HL-60/S4 (cell line): ENCODE data around the gene CASTOR2.
"Not testable (repeated sequence)": the region's sequence is repeated elsewhere in the genome, so short reads cannot be mapped to it uniquely, and the experiment has no call there.

ENCODE experiments used
- in situ Hi-C: fragments of 300-500 bp; cut with MboI; formaldehyde crosslinking; loops from 2 replicates; pipeline ENCODE4 v1.14.3; 2022; ENCODE audit warnings: low sequenced_read_pairs

Gene CASTOR2

DNA sequence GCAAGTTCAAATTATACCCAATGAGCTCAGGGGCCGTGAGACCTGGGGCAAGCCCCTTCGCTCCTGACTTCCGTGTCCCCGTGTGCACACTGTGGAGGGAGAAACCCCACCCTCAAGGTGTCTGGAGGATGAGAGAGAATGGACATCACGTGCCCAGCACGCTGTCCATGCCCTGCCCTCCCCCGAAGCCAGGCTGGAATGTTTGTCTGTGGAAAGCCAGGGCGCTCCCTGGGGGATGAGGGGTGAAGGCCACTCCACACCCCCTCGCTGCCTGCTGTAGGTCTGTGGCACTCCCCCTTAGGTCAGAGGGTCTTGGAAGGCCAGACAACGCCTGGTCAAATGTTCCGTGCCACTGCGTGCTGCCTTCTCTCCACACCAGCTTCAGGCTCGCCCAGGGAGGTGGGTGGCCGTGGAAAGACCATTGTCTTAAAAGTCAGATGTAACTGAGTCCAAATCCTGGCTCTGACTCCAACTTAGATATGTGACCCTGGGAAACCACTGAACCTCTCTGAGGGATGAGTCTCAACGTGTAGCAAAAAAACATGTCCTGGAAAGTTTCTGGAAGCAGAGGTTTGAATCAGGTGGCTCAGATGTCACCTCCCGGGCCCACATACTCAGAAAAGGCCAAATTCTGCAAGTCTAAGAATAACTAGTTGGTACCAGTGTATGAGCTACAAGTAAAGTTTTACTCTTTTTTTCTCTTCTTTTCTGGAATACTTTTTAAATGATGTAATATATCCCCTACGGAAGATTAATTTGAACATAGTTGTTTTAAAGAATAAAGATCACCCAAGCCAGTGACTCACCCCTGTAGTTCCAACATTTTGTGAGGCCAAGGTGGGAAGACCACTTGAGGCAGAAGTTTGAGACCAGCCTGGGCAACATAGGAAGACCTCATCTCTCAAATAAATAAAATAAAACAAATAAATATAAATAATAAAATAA, 84.2 kb downstream of the CASTOR2 start:
- in situ Hi-C loops, result loop anchor here (25.0 kb wide), 1 partner anchor 636 kb away; no protein-coding TSS in a partner anchor

DNA sequence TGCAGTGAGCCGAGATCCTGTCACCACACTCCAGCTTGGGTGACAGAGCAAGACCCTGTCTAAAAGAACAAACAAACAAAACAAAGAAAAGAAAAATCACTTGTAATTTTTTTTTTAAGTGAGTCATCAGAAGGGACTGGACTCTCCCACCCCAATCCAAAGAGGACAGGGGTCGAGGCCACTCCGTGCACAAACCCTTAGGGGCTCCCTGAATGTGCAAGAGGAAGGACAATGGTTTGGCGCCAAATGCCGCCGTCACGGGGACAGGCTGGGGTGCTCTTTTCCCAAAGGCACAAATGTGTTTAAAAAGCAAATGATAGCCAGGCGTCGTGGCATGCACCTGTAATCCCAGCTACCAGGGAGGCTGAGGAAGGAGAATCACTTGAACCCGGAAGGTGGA, 85.3 kb downstream of the CASTOR2 start:
- in situ Hi-C loops, result loop anchor here (25.0 kb wide), 1 partner anchor 638 kb away; no protein-coding TSS in a partner anchor

DNA sequence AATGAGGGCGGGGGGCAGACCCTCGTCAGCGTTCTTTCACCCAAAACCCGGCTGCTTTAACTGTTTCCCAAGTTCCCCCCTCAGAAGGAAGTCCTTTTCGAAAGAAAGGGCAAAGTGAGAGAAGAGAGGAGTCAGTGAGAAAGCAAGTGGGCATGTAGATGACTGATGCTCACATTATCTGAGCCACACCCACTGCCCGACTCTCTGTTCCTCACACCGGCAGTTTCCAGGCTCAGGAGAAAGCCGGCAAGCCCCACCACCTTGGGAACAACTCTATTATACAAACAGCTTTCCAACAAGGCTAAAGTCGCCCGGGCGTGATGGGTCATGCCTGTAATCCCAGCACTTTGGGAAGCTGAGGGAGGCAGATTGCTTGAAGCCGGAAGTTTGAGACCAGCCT, 86.0 kb downstream of the CASTOR2 start:
- in situ Hi-C loops, result no loop called here

DNA sequence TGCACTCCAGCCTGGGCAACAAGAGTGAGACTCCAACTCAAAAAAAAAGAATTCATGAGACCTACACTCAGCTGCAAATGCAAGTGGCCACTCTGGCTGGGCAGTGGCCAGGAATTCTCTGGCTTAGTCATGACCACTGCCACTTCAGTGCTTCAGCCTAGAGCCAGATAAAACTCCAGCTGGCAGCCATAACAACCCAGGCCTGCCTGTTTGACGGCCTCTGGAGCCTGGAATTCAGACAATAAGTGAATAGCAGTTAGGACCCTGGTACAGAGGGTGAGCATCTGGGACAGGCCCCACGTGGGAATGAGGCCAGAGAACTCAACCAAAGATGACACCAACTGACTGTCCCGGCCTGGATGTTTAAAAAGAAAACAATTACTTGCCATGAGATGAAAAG, 90.2 kb downstream of the CASTOR2 start:
- in situ Hi-C loops, result no loop called here

DNA sequence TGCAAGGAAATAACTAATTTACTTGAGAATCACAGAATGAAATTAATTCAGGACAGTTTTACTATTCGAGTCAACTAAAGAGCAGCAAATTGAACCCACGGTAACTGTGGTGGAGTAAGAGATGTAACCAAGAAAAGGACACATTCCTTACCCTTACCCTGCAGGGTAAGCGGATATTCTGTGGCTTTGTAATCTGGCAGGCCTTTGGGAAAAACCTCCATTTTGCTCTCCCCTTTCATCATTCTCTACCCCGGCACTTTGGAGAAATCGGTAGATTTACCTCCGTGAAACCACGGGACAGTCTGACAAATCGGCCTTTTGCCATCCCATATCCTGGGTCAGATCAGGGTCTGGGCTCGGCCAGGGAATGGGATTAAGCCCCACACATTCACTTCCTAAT, 90.7 kb downstream of the CASTOR2 start:
- in situ Hi-C loops, result no loop called here

DNA sequence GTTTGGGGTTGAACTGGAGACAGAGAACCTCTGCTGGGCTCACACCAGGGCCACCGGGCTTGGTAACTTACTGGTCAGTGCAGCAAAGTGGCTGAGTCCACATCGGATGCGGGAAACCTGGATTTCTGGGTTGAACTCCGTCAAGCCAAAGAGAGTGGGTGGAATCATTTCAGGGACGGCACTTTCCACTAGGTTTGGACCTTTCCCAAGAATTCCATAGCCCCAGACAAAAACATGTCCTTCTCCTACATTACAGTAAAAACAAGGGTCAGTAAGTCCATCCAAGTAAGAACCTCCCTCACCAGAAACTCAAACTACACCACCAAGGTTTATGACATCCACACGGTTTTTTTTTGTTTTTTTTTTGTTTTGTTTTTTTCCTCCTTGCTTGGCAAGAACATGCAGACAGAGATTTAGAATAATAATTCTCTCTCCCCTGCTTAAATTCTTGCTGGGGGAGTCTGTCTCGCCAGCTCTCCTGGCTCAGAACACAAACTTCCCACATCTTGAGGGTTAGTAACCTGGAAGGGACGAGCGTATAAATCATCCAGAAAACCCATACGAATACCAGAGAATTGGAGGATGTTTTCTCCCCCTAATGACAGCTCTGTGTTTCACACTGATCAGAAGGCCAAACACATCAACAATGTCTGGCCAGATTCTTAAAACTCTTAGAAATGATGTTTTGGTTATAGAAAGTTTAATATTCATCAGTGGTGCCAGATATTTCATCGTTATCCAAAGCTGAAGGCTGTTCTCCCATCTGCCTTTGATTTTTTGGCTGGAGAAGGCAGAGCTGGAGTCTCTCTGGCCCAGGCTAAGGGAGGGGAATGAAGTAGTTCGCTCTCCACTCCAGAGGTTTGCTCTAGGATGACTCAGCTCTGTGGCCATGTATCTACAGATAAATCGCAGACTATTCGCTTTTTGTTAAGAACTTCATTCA, 91.6 kb downstream of the CASTOR2 start:
- in situ Hi-C loops, result no loop called here

DNA sequence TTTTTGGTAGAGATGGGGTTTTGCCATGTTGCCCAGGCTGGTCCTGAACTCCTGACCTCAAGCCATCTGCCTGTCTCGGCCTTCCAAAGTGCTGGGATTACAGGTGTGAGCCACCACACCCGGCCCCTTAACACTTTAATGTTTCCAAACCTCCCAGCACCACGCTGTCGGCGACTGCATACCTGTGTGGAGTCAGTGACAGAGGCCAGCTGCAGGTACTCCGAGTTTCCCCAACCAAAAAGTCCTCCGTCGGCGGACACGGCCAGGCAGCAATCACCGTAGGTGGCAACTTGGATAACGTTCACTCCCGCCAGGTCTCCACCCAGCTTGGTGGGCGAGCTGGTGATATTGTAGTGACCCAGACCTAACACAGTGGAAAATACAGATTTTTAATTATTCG, 93.9 kb downstream of the CASTOR2 start:
- in situ Hi-C loops, result no loop called here

DNA sequence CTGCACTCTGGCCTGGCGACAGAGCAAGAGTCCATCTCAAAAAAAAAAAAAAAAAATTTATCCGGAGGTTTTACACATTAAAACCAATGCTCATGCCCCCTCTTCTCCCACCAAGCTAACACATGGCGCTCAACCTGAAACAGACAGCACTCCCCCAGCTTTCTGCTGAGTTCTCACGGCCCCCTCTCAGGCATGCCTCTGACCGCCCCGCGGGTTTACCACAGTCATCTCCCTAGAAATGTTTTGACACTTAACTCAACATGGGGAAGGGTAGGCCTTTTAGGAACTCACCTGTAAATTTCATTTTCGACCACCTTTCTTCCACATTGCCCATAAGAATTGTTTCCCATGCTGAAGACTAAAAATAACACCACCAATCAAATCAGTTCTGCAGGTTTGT, 99.8 kb downstream of the CASTOR2 start:
- in situ Hi-C loops, result no loop called here

DNA sequence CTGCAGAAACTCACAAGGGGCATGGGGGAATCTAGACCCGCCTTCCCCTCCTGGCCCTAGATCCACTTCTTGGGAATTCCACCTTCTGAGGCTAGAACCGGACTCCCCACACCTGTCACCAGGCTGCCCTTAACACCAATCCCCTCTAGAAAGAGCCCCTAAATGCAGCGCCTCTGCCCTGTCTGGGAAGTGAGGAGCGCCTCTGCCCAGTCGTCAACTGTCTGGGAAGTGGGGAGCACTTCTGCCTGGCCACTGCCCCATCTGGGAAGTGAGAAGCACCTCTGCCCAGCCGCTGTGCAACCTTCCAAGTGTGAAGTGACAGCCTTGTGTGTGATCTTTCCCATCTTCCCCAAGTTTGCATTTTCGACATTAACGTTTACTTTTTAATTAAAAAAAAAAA, 100.3 kb downstream of the CASTOR2 start:
- in situ Hi-C loops, result no loop called here

DNA sequence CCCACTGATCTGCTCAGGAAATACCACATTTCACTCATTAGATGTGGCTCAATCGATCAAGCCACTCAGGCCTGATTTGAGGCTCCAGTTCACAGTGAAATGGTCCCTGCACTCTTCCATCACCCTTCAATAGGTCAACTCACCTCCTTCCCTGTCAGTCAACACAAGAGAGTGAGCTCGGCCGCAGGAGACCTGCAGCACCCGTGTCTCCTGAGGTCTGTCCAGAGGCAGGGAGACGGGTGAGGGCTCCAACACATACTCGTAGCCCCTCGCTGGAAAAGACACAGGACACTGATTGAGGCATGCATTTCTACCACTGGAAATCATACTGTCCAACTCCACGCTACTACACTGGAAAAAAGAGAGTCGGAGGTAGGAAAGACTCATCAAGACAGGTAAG, 102.0 kb downstream of the CASTOR2 start:
- in situ Hi-C loops, result no loop called here

DNA sequence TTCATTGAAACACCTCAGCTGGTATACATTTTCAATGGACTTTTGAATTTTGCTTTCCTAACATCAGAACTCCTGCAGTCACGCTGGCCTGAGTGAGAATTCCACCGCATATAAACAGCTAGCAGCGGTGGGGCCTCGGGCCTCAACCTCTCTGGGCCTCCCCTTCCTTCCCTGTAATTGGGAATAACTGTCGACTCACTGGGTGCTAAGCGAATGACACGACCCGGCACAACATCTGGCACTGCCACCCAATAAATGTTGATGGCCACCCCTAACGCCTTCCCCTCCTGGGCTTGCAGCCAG, 108.4 kb downstream of the CASTOR2 start:
- in situ Hi-C loops, result no loop called here

DNA sequence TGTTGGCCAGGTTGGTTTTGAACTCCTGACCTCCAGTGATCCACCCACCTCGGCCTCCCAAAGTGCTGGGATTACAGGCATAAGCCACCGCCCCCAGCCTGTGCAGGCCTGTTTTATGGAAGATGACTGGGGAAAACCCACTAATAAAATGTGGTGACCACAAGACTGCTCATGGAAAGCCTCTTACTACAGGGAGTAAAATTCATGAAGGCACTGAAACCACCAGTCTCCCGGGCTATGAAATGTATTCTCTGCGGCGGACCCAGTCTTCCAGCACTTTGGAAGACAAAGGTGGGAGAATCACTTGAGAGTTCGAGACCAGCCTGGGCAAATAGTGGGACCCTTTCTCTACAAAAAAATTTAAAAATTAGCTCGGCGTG, 109.7 kb downstream of the CASTOR2 start:
- in situ Hi-C loops, result not testable (repeated sequence)
